ENCODE measurements around the gene BRD2. TPM values are rescaled to one million over a fixed set of nuclear protein-coding genes. Genes with fewer than 3 reads are reported as not detected.
A peak's percentile ranks its signal among the peaks of the same experiment; 100 is the strongest.

Gene BRD2
- total and polyA plus RNA-seq, 9 of the 15 experiments (the other 6 are each of a cell fraction or from before 2014, with no cell fraction given) = 19.0 to 252 (median 181) TPM

DNA sequence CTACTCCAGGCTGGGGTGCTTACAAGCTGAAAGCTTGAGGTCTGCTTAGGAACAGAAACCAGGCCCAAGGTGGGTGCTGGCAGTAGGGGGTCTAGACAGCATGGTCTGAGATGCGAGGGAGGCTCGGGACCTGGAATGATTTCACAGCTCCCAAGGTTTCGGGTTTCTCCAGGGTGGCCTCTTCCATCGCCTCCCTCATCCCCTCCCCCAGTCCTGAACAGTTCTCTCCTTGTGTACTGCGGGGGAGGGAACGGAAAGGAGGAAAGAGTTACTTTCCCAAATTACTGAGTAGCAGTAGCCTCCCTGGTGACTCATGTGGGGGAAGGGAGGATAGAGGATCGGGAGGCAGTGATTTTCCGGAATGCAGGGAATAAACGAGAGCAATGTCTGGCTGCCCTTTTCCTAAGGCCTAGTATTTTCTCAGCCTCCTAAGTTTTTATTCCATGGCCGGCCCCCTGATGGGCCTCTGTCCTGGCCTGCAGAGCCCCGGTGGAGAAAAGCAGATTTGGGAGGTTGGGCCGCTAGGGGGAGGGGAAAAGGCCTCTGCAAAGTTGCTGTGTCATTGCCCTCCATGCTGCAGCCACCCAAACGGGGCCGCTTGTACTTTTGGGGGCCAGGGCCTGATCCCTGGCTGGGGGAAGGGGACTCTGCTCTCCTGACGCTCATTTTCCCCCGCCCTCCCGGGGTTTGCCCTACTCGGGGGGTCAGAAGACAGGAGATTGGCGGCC, 1.5 kb downstream of the BRD2 start (continued):
- TF ChIP-seq ZNF780A (CRISPR knock-in tag; IDR thresholded peaks at IDR 0.05) = 0 out of 2 replicates have a peak, but pooled peaks have one; percentile 35
- peak; percentile 75 for TF ChIP-seq HDAC8 (tag; IDR thresholded peaks at IDR 0.05)
- TF ChIP-seq XRCC3 (IDR thresholded peaks at IDR 0.05) = no peak
- peak; percentile 52; the same call in 1 of the 2 replicates for TF ChIP-seq CBFA2T3 (IDR thresholded peaks at IDR 0.05)
- TF ChIP-seq, protein P1, sequence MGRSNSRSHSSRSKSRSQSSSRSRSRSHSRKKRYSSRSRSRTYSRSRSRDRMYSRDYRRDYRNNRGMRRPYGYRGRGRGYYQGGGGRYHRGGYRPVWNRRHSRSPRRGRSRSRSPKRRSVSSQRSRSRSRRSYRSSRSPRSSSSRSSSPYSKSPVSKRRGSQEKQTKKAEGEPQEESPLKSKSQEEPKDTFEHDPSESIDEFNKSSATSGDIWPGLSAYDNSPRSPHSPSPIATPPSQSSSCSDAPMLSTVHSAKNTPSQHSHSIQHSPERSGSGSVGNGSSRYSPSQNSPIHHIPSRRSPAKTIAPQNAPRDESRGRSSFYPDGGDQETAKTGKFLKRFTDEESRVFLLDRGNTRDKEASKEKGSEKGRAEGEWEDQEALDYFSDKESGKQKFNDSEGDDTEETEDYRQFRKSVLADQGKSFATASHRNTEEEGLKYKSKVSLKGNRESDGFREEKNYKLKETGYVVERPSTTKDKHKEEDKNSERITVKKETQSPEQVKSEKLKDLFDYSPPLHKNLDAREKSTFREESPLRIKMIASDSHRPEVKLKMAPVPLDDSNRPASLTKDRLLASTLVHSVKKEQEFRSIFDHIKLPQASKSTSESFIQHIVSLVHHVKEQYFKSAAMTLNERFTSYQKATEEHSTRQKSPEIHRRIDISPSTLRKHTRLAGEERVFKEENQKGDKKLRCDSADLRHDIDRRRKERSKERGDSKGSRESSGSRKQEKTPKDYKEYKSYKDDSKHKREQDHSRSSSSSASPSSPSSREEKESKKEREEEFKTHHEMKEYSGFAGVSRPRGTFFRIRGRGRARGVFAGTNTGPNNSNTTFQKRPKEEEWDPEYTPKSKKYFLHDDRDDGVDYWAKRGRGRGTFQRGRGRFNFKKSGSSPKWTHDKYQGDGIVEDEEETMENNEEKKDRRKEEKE (IDR thresholded peaks at IDR 0.05; ENCODE audit: borderline replicate concordance in 1 of 2, control insufficient read depth in 1 of 2, low read depth in 2 of 2, low read length in 1 of 2) = no peak; a peak in 1 of 4 replicates
- peak; percentile 30; the same call in 1 of the 2 replicates for TF ChIP-seq ZSCAN32 (CRISPR knock-in tag; IDR thresholded peaks at IDR 0.05)
- 0 out of 2 replicates have a peak, but pooled peaks have one; percentile 3 for TF ChIP-seq HSF4 (CRISPR knock-in tag; IDR thresholded peaks at IDR 0.05; ENCODE audit: borderline replicate concordance)
- peak; percentile 98 for TF ChIP-seq LEF1 (IDR thresholded peaks at IDR 0.05)
- TF ChIP-seq, protein P2, sequence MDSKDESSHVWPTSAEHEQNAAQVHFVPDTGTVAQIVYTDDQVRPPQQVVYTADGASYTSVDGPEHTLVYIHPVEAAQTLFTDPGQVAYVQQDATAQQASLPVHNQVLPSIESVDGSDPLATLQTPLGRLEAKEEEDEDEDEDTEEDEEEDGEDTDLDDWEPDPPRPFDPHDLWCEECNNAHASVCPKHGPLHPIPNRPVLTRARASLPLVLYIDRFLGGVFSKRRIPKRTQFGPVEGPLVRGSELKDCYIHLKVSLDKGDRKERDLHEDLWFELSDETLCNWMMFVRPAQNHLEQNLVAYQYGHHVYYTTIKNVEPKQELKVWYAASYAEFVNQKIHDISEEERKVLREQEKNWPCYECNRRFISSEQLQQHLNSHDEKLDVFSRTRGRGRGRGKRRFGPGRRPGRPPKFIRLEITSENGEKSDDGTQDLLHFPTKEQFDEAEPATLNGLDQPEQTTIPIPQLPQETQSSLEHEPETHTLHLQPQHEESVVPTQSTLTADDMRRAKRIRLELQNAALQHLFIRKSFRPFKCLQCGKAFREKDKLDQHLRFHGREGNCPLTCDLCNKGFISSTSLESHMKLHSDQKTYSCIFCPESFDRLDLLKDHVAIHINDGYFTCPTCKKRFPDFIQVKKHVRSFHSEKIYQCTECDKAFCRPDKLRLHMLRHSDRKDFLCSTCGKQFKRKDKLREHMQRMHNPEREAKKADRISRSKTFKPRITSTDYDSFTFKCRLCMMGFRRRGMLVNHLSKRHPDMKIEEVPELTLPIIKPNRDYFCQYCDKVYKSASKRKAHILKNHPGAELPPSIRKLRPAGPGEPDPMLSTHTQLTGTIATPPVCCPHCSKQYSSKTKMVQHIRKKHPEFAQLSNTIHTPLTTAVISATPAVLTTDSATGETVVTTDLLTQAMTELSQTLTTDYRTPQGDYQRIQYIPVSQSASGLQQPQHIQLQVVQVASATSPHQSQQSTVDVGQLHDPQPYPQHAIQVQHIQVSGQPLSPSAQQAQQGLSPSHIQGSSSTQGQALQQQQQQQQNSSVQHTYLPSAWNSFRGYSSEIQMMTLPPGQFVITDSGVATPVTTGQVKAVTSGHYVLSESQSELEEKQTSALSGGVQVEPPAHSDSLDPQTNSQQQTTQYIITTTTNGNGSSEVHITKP (IDR thresholded peaks at IDR 0.05; ENCODE audit: partially characterized antibody) = peak; percentile 28
- TF ChIP-seq CCNT2 (IDR thresholded peaks at IDR 0.05; ENCODE audit: borderline replicate concordance, extremely low read depth, insufficient read length, low read depth, low read length) = peak; percentile 51
- 0 out of 2 replicates have a peak, but pooled peaks have one; percentile 13 for TF ChIP-seq TOE1 (IDR thresholded peaks at IDR 0.05; ENCODE audit: borderline replicate concordance)
- no peak for TF ChIP-seq TOE1 (CRISPR knock-in tag; IDR thresholded peaks at IDR 0.05; ENCODE audit: borderline replicate concordance, low read depth)
- 0 out of 2 replicates have a peak, but pooled peaks have one; percentile 50 for TF ChIP-seq TCF7 (IDR thresholded peaks at IDR 0.05; ENCODE audit: borderline replicate concordance)
- TF ChIP-seq, protein P3, sequence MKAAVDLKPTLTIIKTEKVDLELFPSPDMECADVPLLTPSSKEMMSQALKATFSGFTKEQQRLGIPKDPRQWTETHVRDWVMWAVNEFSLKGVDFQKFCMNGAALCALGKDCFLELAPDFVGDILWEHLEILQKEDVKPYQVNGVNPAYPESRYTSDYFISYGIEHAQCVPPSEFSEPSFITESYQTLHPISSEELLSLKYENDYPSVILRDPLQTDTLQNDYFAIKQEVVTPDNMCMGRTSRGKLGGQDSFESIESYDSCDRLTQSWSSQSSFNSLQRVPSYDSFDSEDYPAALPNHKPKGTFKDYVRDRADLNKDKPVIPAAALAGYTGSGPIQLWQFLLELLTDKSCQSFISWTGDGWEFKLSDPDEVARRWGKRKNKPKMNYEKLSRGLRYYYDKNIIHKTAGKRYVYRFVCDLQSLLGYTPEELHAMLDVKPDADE (conservative IDR thresholded peaks at IDR 0.05; ENCODE audit: control insufficient read depth, low read depth, low read length) = peak; percentile 38; the same call in 1 of the 2 replicates
- no peak for TF ChIP-seq ZNF239 (CRISPR knock-in tag; IDR thresholded peaks at IDR 0.05)
- TF ChIP-seq TAF1 (IDR thresholded peaks at IDR 0.05; ENCODE audit: control insufficient read depth, extremely low read depth, insufficient read depth, low read length, severe bottlenecking) = peak; percentile 89
- TF ChIP-seq RBM15 (IDR thresholded peaks at IDR 0.05; ENCODE audit: insufficient read depth, low read length) = no peak
- peak; percentile 58 to 78; a peak in 2 of 4 replicates for TF ChIP-seq TRIM24 (IDR thresholded peaks at IDR 0.05)
- peak; percentile 96 for TF ChIP-seq ETV1 (tag; conservative IDR thresholded peaks at IDR 0.05; ENCODE audit: low read depth)

Measured in K562 (cell line).